Measurements from ENCODE around the gene EEF1AKMT4.

DNA sequence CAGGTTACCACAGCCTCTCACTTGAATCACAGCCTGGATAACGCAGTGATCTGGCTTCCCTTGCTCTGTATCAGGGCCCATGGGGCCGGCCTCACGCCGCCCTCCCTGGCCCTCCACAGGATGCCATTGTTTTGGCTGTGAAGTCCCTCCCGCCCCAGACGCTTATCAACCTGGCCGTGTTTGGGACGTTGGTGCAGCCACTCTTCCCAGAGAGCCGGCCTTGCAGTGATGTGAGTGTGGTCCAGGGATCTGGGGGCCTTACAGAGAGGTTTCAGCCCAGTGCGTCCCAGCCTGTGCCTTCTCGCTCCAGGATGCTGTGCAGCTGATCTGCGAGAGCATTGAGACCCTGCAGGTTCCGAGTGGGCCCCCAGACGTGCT lies 13.4 kb upstream of the EEF1AKMT4 start:
- TF ChIP-seq POLR2A (IDR thresholded peaks at IDR 0.05; ENCODE audit: low read depth): no peak
- TF ChIP-seq CTCF (IDR thresholded peaks at IDR 0.05): no peak
- no peak for TF ChIP-seq EP300 (IDR thresholded peaks at IDR 0.05)
- no peak for TF ChIP-seq POLR2AphosphoS5 (IDR thresholded peaks at IDR 0.05)
